Gastroesophageal sphincter (tissue), 3 donors: ENCODE results near the gene SLC35E4.

Experiments
- EP300 ChIP-seq: sonication (generic); formaldehyde crosslinking; IDR thresholded peaks from one replicate; pipeline ENCODE4 v1.6.1; 2017; ENCODE audit warnings: antibody characterized with exemption, mild to moderate bottlenecking
- POLR2A ChIP-seq, 2 donors: fragments of 450-650 bp; IDR thresholded peaks; one replicate each; pipeline ENCODE4 v1.6.1; 2017; ENCODE audit warnings: antibody characterized with exemption in 2 of 2, mild to moderate bottlenecking in 2 of 2, moderate library complexity in 1 of 2
- POLR2AphosphoS5 ChIP-seq: sonication (generic); formaldehyde crosslinking; IDR thresholded peaks from one replicate; pipeline ENCODE4 v1.6.1; 2017; ENCODE audit warnings: antibody characterized with exemption
- TF ChIP-seq, protein P1 (sequence below), 4 experiments: fragments of 200-600 bp in 2 of 4; fragments of 450-650 bp in 2 of 4; sonication (generic) in 1 of 4; IDR thresholded peaks; one replicate each; pipeline ENCODE4 v1.5.1; 2017 to 2019; ENCODE audit warnings: antibody characterized with exemption in 4 of 4, mild to moderate bottlenecking in 2 of 4, moderate library complexity in 2 of 4

GRCh38 chr22:30617819-30618218, 17.8 kb upstream of the SLC35E4 start:
- TF ChIP-seq, protein P1, sequence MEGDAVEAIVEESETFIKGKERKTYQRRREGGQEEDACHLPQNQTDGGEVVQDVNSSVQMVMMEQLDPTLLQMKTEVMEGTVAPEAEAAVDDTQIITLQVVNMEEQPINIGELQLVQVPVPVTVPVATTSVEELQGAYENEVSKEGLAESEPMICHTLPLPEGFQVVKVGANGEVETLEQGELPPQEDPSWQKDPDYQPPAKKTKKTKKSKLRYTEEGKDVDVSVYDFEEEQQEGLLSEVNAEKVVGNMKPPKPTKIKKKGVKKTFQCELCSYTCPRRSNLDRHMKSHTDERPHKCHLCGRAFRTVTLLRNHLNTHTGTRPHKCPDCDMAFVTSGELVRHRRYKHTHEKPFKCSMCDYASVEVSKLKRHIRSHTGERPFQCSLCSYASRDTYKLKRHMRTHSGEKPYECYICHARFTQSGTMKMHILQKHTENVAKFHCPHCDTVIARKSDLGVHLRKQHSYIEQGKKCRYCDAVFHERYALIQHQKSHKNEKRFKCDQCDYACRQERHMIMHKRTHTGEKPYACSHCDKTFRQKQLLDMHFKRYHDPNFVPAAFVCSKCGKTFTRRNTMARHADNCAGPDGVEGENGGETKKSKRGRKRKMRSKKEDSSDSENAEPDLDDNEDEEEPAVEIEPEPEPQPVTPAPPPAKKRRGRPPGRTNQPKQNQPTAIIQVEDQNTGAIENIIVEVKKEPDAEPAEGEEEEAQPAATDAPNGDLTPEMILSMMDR (IDR thresholded peaks at IDR 0.05), result no peak
- no peak for TF ChIP-seq EP300
- TF ChIP-seq POLR2A (IDR thresholded peaks at IDR 0.05), result no peak
- TF ChIP-seq POLR2AphosphoS5, result no peak
